Heart right ventricle (tissue), 16 donors: ENCODE data around the gene SETBP1. TPM values are rescaled to one million over a fixed set of nuclear protein-coding genes. Genes with fewer than 3 reads are reported as not detected.

Experiments
- ATAC-seq, 8 donors: fragments of 200-7000 bp; cut with Tn5 transposase; one replicate each; pipeline ENCODE4 v1.9.1; 2020; ENCODE audit warnings: mild to moderate bottlenecking in 8 of 8, moderate library complexity in 8 of 8, moderate number of reproducible peaks in 1 of 8
- DNase-seq, 2 donors: peaks; one replicate each; pipeline ENCODE4 v3.0.0-alpha.2; 2020
- H3K27ac ChIP-seq, 10 donors: fragments of 200-600 bp; sonication (generic) in 2 of 10; one replicate each; pipeline versions ENCODE4 v1.5.0 to v1.8.0; 2020 to 2022; ENCODE audit warnings: mild to moderate bottlenecking in 3 of 10
- H3K27me3 ChIP-seq, 7 donors: fragments of 200-600 bp; one replicate each; pipeline ENCODE4 v1.8.0; 2021 to 2022; ENCODE audit warnings: mild to moderate bottlenecking in 2 of 7
- H3K36me3 ChIP-seq, 9 donors: fragments of 200-600 bp; sonication (generic) in 1 of 9; one replicate each; pipeline versions ENCODE4 v1.5.0 to v1.8.0; 2020 to 2022; ENCODE audit warnings: mild to moderate bottlenecking in 2 of 9
- H3K4me1 ChIP-seq, 9 donors: fragments of 200-600 bp; sonication (generic) in 1 of 9; one replicate each; pipeline versions ENCODE4 v1.5.0 to v1.8.0; 2020 to 2022; ENCODE audit warnings: mild to moderate bottlenecking in 4 of 9
- H3K4me3 ChIP-seq, 10 donors: fragments of 200-600 bp; sonication (generic) in 2 of 10; one replicate each; pipeline versions ENCODE4 v1.5.0 to v1.8.0; 2020 to 2022; ENCODE audit warnings: mild to moderate bottlenecking in 7 of 10, moderate library complexity in 2 of 10
- H3K9me3 ChIP-seq, 11 donors: fragments of 200-600 bp in 10 of 11; sonication (generic) in 2 of 11; one replicate each; pipeline versions ENCODE4 v1.5.0 to v1.8.0; 2013 to 2022; ENCODE audit warnings: mild to moderate bottlenecking in 2 of 11, control low read depth in 1 of 11, moderate library complexity in 1 of 11
- WGBS, 2 donors: extraction: QIAGEN DNeasy Blood & Tissue Kit; methylation state at CpG; one replicate each; pipeline ENCODE4 v1.1.7; 2013; ENCODE audit warnings: inconsistent platforms in 1 of 2; 5-methylcytosine and 5-hydroxymethylcytosine counted together
- intact Hi-C, 10 donors: fragments of 100-400 bp; cut with DNase I; formaldehyde crosslinking; loops; one replicate each; pipeline versions ENCODE4 v1.11.1 to v1.14.2; 2022
- polyA plus RNA-seq, 2 donors: library from polyadenylated mRNA; stranded (reverse); fragments of 200-250 nt; gene quantifications; one replicate each; pipeline ENCODE4 v1.2.3, GENCODE V29; 2013
- total RNA-seq, 10 donors: library from RNA; stranded (reverse); fragmentation: NEBNext Ultra II Directional in 3 of 10; extraction: Animal tissue kit (Norgen Biotek cat#: 25700) in 3 of 10; gene quantifications; one replicate each; pipeline versions ENCODE4 v1.2.1 to v1.2.4, GENCODE V29; 2021 to 2023
- TF ChIP-seq, protein P1 (sequence below), 9 donors: fragments of 200-600 bp; sonication (generic) in 2 of 9; IDR thresholded peaks; one replicate each; pipeline versions ENCODE4 v1.5.0 to v1.8.0; 2021 to 2022; ENCODE audit warnings: antibody characterized with exemption in 9 of 9, mild to moderate bottlenecking in 5 of 9, moderate library complexity in 1 of 9
- donor health status: Arrhythmogenic right ventricular cardiomyopathy.
- donor health status: ischemic (EF 13 %, LVEDD 7.1; RV severe dilation, severe dysfunction).
- donor health status: healthy with polysubstance abuse.
- donor health status: DM: no; HTN: yes; CAD: no.
- donor health status: DM: no; HTN: no; CAD: no.
- donor health status: ischemic (EF 25% LVEDD 6.9; RV normal size, moderate dysfunction).
- donor health status: ischemic (EF 25% LVEDD 5.7; RV mildly dilated, moderate dysfunction).
- donor health status: healthy.
- donor health status: DM: yes; HTN: yes; CAD: no.
- donor health status: Ischemic cardiomyopathy.
- donor health status: ischemic (EF 35%, LVEDD 5.7; RV mildly dilated, moderate dysfunction).
- donor health status: nonischemic (EF 11% LVEDD 7.7; RV severe dilation, severe dysfunction).
- donor health status: DM: yes; HTN: yes; CAD: no.
- donor health status: PGD.
- donor health status: ischemic (EF 29% LVEDD 5.4; RV normal size, mild dysfunction).
- donor health status: nonischemic (EF 23%, LVEDD 6.1; RV moderate dilation, normal function).

SETBP1 gene
- total and polyA plus RNA-seq, 12 donors: 0.71 to 12.2 (median 6.1) TPM

DNA sequence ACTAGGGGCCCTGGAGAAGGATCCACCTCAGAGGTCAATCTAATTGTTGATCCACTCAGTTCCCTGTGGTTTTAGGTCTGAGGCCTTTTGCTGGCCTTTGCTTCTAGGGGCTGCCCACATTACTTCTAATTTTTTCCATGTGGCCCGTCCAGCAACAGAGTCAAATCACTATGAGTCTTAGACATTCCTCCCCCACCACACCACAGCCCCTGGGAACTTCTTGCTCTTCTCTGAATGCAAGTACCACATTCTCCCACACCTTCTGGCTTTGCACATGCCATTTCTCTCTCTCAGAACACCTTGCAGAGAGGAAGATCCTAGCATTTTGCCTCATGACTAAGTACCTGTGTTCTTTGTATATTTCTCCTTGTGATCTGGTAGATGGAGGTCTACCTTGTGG, 286.9 kb downstream of the SETBP1 start:
- no peak for ATAC-seq
- Histone ChIP-seq H3K9me3 (no peaks in the 10 kb centered on the region), H3K4me3 (no peak overlapping the region), H3K27me3 (no peaks in the 10 kb centered on the region), H3K27ac (no peak overlapping the region), H3K36me3 (no peaks in the 10 kb centered on the region), H3K4me1 (peaks cover 0 to 19% (median 4%) of the 10 kb centered on the region in 9 donors)
- TF ChIP-seq, protein P1, sequence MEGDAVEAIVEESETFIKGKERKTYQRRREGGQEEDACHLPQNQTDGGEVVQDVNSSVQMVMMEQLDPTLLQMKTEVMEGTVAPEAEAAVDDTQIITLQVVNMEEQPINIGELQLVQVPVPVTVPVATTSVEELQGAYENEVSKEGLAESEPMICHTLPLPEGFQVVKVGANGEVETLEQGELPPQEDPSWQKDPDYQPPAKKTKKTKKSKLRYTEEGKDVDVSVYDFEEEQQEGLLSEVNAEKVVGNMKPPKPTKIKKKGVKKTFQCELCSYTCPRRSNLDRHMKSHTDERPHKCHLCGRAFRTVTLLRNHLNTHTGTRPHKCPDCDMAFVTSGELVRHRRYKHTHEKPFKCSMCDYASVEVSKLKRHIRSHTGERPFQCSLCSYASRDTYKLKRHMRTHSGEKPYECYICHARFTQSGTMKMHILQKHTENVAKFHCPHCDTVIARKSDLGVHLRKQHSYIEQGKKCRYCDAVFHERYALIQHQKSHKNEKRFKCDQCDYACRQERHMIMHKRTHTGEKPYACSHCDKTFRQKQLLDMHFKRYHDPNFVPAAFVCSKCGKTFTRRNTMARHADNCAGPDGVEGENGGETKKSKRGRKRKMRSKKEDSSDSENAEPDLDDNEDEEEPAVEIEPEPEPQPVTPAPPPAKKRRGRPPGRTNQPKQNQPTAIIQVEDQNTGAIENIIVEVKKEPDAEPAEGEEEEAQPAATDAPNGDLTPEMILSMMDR (IDR thresholded peaks at IDR 0.05): no peak
- no peak for DNase-seq
- WGBS, 2 donors: 95 to 96% methylated on average over 1 of the region's 1 CpG
- intact Hi-C loops: loop anchor here in 1 of 10 donors (10.0 kb wide), 1 partner anchor 283 kb away; the partner anchor contains the start of gene SETBP1

GRCh38 chr18:44968336-44968735, 287.6 kb downstream of the SETBP1 start:
- ATAC-seq (no peak), DNase-seq (no peak)
- no peaks in the 10 kb centered on the region for H3K36me3 ChIP-seq
- no peaks in the 10 kb centered on the region for H3K27me3 ChIP-seq
- 81 to 88% methylated on average over 2 of the region's 2 CpGs for WGBS, 2 donors
- H3K4me3 ChIP-seq: no peak overlapping the region
- intact Hi-C loops: loop anchor here in 1 of 10 donors (10.0 kb wide), 1 partner anchor 284 kb away; the partner anchor contains the start of gene SETBP1
- H3K4me1 ChIP-seq: peaks cover 0 to 19% (median 4%) of the 10 kb centered on the region in 9 donors
- H3K27ac ChIP-seq: no peak overlapping the region
- TF ChIP-seq, protein P1 (IDR thresholded peaks at IDR 0.05): no peak
- H3K9me3 ChIP-seq: no peaks in the 10 kb centered on the region

GRCh38 chr18:44969214-44969795, 288.6 kb downstream of the SETBP1 start:
- no peaks in the 10 kb centered on the region for H3K27me3 ChIP-seq
- peak overlapping the region in 1 of 10 donors; percentile 10 for H3K27ac ChIP-seq
- no peak overlapping the region for H3K4me3 ChIP-seq
- no peaks in the 10 kb centered on the region for H3K9me3 ChIP-seq
- no peaks in the 10 kb centered on the region for H3K36me3 ChIP-seq
- 68 to 80% methylated on average over 5 of the region's 5 CpGs for WGBS, 2 donors
- intact Hi-C loops: loop anchor here in 1 of 10 donors (10.0 kb wide), 1 partner anchor 285 kb away; the partner anchor contains the start of gene SETBP1
- no peak for ATAC-seq
- DNase-seq: no peak
- TF ChIP-seq, protein P1 (IDR thresholded peaks at IDR 0.05): no peak
- peaks cover 0 to 19% (median 4%) of the 10 kb centered on the region in 9 donors for H3K4me1 ChIP-seq

DNA sequence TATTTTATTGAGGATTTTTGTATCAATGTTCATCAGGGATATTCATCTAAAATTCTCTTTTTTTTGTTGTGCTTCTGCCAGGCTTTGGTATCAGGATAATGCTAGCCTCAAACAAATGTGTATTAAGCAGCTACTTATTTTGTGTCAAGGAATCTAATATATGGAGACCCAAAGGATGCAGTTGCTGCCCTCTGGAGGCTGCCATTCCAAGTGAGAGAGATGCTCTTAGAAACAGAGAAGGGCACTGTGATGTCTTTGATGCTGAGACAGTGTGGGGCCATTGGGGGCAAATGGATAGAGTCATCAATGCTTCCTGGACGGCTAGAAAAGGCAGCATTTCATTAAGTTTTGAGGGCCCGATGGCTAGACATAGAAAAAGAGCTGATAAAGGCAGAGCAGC, 292.6 kb downstream of the SETBP1 start:
- no peak overlapping the region for H3K27ac ChIP-seq
- WGBS, 2 donors: 86 to 93% methylated on average over 2 of the region's 2 CpGs
- ATAC-seq (no peak), DNase-seq (no peak)
- H3K27me3 ChIP-seq: no peaks in the 10 kb centered on the region
- peaks cover 0 to 19% (median 2%) of the 10 kb centered on the region in 9 donors for H3K4me1 ChIP-seq
- intact Hi-C loops: no loop called here
- H3K36me3 ChIP-seq: no peaks in the 10 kb centered on the region
- H3K9me3 ChIP-seq: no peaks in the 10 kb centered on the region
- no peak overlapping the region for H3K4me3 ChIP-seq
- TF ChIP-seq, protein P1 (IDR thresholded peaks at IDR 0.05): peak in 7 of 9 donors; percentile 13 to 42 (median 22)
